Pulmonary artery endothelial cell (primary cell): ENCODE data around the gene ANKRD27. TPM values are rescaled to one million over a fixed set of nuclear protein-coding genes. Genes with fewer than 3 reads are reported as not detected.
"Not testable (repeated sequence)": the region's sequence is repeated elsewhere in the genome, so short reads cannot be mapped to it uniquely, and the experiment has no call there.

ENCODE experiments used
- DNase-seq: peaks from one replicate; pipeline ENCODE4 v3.0.0-alpha.2; 2011; ENCODE audit warnings: low read depth, low spot score
- total RNA-seq: library from RNA; depleted of rRNA; stranded (reverse); fragments of >200 nt; gene quantifications from 2 replicates; pipeline ENCODE4 v1.2.3, GENCODE V29; 2014

ANKRD27 gene
- total RNA-seq, 1 donor from 2014 or later: 39.1 TPM

- peak; percentile 35 for DNase-seq
These were observed 16.4 kb upstream of the ANKRD27 start, which contains the start of gene NUDT19 for GRCh38 chr19:32691291-32691951. Gene NUDT19 (plus strand): TSS chr19:32691821. CDS start chr19:32691961, 140 bp downstream.

GRCh38 chr19:32688311-32688710 is 13.3 kb upstream of the ANKRD27 start:
- no peak for DNase-seq

- no peak for DNase-seq
These were observed 12.7 kb upstream of the ANKRD27 start for GRCh38 chr19:32687681-32688080.

- no peak for DNase-seq
These were observed 12.0 kb upstream of the ANKRD27 start for GRCh38 chr19:32686847-32687475.

GRCh38 chr19:32682317-32682716 is 7.3 kb upstream of the ANKRD27 start:
- no peak for DNase-seq

GRCh38 chr19:32680986-32681385 is 6.0 kb upstream of the ANKRD27 start:
- no peak for DNase-seq

GRCh38 chr19:32677657-32678056 is 2.7 kb upstream of the ANKRD27 start:
- DNase-seq: no peak

- DNase-seq: no peak
These were observed 1.9 kb upstream of the ANKRD27 start for GRCh38 chr19:32676895-32677359.

GRCh38 chr19:32676186-32676894 is 1.4 kb upstream of the ANKRD27 start:
- no peak for DNase-seq

- DNase-seq: peak; percentile 37
These were observed 773 bp upstream of the ANKRD27 start, which contains the start of gene RGS9BP for GRCh38 chr19:32675720-32676185. Gene RGS9BP (plus strand): TSS chr19:32675848. CDS start chr19:32676264, 416 bp downstream.

GRCh38 chr19:32674153-32674930 is 638 bp downstream of the ANKRD27 start:
- no peak for DNase-seq

GRCh38 chr19:32673573-32673972 is 1.4 kb downstream of the ANKRD27 start:
- no peak for DNase-seq

GRCh38 chr19:32672841-32673240 is 2.1 kb downstream of the ANKRD27 start:
- no peak for DNase-seq

- no peak for DNase-seq
These were observed 2.9 kb downstream of the ANKRD27 start for GRCh38 chr19:32671883-32672593.

GRCh38 chr19:32669310-32669709 is 5.7 kb downstream of the ANKRD27 start:
- no peak for DNase-seq

- no peak for DNase-seq
These were observed 8.9 kb downstream of the ANKRD27 start for GRCh38 chr19:32666084-32666483.

GRCh38 chr19:32662186-32662585 is 12.8 kb downstream of the ANKRD27 start:
- peak; percentile 81 for DNase-seq

GRCh38 chr19:32661318-32661717 is 13.7 kb downstream of the ANKRD27 start:
- no peak for DNase-seq

- no peak for DNase-seq
These were observed 16.5 kb downstream of the ANKRD27 start for GRCh38 chr19:32658527-32658926.

- no peak for DNase-seq
These were observed 16.9 kb downstream of the ANKRD27 start for GRCh38 chr19:32658075-32658474.

GRCh38 chr19:32656379-32656778 is 18.6 kb downstream of the ANKRD27 start:
- DNase-seq: not testable (repeated sequence)
